Cardiac septum (tissue), 1 donor: Measurements from ENCODE around the gene SUSD1. TPM values are rescaled to one million over a fixed set of nuclear protein-coding genes. Genes with fewer than 3 reads are reported as not detected.
A peak's percentile ranks its signal among the peaks of the same experiment; 100 is the strongest.
"Not testable (repeated sequence)": the region's sequence is repeated elsewhere in the genome, so short reads cannot be mapped to it uniquely, and the experiment has no call there.

Source experiments
- DNase-seq: peaks from one replicate; pipeline ENCODE4 v3.0.0-alpha.2; 2020; ENCODE audit warnings: low spot score
- intact Hi-C: fragments of 100-400 bp; cut with DNase I; formaldehyde crosslinking; loops from one replicate; pipeline ENCODE4 v1.14.0; 2022
- total RNA-seq: library from RNA; stranded (reverse); fragmentation: NEBNext Ultra II Directional; extraction: Animal tissue kit (Norgen Biotek cat#: 25700); gene quantifications from one replicate; pipeline ENCODE4 v1.2.1, GENCODE V29; 2021
- donor health status: DM: no; HTN: no; CAD: no.

SUSD1 gene
- total RNA-seq, 1 donor from 2014 or later: 4.3 TPM

- intact Hi-C loops: no loop called here
- no peak for DNase-seq
Measured at GRCh38 chr9:112078432-112078831, 96.7 kb downstream of the SUSD1 start.

DNA sequence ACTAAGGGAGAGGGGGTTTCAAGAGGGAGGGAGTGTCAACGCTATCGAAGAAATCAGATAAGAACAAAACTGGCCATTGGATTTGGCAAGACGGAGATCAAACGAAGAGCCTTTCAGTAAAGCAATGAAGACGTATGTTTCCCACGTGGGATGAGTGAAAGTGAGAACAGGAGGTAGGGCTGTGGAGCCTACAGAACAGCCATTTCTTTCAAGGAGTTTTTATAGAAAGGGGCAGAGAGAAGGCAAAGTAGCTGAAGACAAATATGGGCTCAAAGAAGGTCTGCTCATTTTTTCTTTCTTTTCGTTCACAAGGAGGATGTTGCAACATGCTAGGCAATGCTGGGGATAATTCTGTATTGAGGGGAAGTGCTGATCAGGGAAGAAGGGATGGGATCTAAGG lies 98.3 kb downstream of the SUSD1 start:
- intact Hi-C loops: no loop called here
- no peak for DNase-seq

DNA sequence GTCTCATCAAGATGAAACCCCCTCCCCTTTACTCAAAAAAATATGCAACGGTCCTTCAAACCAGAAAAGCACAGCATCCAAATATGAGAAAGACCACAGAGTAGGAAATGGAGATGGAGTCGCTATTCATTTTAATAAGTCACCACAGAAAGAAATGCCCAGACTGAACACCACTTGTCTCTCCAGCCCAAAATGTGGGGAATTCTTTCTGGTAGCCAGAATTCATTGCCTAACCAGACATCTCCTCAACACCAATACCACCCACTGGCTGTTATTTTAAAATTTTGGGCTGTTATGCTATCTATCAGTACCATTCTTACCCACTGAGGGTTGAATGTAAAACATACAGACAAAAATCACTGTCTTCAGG lies 100.1 kb downstream of the SUSD1 start:
- DNase-seq: no peak
- intact Hi-C loops: no loop called here

- no peak for DNase-seq
- intact Hi-C loops: loop anchor here (1.0 to 5.0 kb wide), 2 partner anchors 314 to 477 kb away; partner anchors contain the start of gene PTGR1
Measured at GRCh38 chr9:112074250-112075008, 100.7 kb downstream of the SUSD1 start.

DNA sequence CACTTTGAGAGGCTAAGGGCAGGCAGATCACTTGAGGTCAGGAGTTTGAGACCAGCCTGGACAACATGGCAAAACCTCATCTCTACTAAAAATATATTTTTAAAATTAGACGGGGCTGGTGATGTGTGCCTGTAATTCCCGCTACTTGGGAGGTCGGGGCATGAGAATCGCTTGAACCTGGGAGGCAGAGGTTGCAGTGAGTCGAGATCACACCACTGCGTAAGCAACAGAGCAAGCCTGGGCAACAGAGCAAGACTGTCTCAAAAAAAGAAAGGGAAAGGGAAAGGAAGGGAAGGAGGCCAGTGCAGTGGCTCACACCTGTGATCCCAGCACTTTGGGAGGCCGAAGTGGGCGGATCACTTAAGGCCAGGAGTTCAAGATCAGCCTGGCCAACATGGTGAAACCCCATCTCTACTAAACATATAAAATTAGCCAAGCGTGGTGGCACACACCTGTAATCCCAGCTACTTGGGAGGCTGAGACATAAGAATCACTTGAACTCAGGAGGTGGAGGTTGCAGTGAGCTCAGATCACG lies 101.4 kb downstream of the SUSD1 start:
- DNase-seq: not testable (repeated sequence)
- intact Hi-C loops: loop anchor here (1.0 to 5.0 kb wide), 3 partner anchors 177 to 476 kb away; partner anchors contain the start of genes PTGR1 and UGCG

DNA sequence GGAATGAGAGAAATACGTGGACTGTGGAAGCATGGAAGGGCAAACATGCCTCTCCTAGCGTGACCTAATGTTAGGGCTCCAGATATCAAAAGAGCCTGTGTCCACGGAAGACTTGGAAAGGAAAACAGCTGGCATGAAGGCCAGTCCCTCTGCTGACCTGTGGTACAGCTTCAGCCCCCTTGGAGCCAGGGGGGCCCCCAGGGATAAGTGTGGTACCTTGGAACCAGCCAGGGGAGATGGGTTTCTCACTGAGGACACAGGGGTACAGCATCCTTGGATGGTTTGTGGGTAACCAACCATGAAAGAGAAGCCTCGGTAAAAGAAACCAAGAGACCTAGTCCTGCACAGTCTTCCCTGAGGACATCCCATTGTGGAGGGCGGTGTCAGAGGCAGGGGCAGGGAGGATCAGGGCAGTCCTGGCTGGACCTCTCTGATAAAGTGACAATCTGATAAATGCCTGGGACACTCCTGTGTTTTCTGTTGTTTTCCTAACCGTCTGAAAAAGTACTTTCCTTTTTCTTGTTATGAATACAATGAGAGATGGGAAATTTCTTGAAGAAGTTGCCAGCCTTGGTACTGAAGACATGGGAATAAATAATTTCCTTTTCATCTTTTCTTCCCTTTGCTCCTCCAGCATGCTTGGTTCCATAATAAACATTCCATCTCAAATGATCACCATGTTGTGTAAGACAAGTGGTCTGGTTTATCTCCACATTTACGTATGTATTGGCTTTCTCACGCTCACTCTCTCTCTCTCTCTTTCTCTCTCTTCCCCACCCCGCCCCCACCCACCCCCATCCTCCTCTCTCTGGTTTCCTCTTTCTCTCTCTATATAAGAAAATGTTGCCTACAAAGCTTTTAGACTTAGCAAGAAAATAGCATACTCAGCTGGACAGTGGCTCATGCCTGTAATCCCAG lies 102.1 kb downstream of the SUSD1 start:
- no peak for DNase-seq
- intact Hi-C loops: loop anchor here (2.0 to 5.0 kb wide), 2 partner anchors 176 to 476 kb away; partner anchors contain the start of genes PTGR1 and UGCG

DNA sequence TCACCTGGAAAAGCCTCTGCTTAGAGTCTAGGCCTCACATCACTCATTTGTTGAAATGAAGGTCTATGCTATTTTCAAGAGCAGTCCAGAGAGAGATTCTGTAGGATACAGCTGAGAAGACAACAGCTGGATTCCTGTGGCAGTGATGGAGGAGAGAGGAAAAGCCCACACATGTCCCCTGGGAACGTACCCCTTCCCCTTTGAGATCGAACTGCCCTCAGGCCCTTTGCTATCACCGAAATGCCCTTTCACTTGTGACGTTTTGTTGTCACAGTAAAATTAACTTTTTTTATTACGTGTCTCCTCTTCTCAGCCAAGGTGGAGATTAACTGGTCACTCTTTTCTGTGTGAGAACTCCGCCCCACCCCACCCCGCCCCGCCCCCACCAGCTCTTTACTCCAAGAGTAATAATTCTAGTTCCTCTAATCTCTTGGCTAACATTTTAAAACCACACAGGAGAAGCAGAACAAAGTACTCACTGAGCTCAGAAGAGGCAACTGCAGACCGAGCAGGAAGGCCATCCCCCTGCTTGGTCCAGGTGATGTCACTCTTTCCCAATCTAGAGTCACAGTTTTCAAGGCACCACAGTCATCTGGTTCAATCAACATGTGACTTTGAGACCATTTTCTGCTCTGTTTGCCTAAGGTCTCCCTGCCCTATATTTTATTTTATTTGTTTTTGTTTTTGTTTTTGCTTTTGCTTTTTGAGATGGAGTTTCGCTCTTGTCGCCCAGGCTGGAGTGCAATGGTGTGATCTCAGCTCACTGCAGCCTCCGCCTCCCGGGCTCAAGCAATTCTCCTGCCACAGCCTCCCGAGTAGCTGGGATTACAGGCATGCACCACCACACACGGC lies 105.6 kb downstream of the SUSD1 start:
- intact Hi-C loops: loop anchor here (5.0 kb wide), 1 partner anchor 472 kb away; the partner anchor contains the start of gene PTGR1
- DNase-seq: no peak

DNA sequence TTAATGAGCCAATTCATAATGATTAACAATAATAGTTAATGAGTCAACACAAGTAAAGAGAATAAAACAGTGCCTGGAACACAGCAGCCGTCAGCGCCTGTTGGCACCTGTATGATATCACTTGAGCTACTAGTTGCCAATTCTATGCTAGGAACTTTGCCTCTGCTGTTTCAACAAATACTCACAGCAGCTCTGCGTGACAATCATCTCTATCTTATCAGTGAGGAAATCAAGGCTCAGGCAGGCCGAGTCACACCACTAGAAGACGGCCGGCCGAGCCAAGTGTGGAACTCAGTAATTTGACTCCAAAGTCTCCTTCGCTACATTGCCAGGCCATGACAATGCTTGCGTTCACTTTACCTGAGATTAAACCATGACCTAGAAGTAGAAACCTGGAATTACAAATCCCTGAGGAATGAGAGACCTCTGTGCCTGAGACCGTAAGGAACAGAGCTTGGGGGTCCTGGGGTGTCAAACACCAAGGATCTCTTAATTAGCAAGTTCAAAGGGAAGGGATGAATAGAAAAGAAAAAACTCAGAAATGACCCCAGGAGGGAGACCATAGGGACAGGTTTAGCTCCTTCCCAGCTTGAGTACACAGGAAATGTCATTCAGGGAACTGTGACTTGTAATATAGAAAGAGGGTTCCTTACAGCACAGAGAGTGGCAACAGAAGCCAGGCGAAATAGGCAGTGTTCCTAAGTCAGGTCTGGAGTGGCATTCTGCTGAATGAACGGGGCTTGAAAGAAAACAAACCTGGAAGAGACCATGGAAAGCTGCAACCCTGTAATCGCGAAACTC lies 109.1 kb downstream of the SUSD1 start:
- DNase-seq: no peak
- intact Hi-C loops: no loop called here

- no peak for DNase-seq
- intact Hi-C loops: no loop called here
Measured at GRCh38 chr9:112064871-112065270, 110.2 kb downstream of the SUSD1 start.

DNA sequence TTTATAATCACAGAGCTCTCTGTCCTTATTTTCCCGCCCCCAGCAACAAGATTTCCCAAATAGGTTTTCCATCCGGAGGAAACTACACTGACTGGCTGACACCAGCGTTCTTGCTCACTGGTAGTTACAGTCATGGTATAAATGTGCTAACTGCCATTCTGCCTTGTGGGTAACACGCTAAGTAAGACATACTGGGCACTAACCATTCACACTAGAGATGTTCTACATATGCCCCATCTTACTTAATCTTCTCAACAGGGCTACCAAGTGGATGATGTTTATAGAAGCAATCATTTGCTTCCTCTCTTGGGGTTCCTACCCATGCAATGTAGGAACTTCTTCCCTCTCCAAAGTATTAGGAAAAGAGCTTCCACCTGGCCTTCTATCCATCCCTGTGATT lies 111.5 kb downstream of the SUSD1 start:
- DNase-seq: no peak
- intact Hi-C loops: no loop called here

DNA sequence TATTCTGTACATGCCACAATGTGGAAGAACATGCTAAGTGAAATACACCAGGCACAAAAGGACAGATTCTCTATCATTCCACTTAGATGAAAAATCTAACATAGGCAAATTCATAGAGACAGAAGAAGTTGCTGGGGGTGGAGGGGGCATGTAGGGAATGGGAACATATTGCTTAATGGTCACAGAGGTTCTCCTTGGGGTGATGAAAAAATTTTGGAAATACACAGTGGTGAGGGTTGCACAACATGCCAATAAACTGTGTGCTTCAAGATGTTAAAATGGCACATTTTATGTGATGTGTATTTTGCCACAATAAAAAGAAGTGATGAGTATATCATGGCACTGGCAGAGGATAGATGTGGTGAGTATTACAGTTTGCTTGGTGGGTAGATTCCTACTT lies 111.9 kb downstream of the SUSD1 start:
- DNase-seq: no peak
- intact Hi-C loops: no loop called here

DNA sequence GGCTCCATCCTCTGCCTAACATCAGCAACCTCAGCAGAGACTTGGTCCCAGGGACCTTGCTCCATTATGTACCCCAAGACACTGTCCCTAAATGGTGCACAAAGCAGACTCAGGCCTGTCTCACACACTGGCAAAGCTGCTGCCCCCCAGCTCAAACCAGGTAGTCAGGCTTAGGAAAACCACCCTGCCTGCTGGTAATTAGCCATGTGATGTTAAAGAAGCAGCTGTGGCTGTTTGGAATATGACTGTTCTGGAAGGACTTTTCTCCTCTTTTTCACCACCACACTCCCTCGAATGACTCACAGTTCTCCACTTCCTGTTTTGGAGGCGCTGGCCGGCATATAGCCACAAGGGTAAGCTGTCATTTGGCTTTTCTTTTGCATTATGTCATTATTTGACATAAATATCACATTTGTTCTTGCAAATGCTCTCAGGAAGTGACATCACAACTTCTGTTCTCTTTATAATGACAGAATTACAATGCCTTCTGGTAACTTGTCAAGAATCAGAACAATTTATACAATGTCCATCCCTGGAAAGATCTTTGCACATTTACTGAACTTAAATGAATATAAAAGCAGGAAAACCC lies 113.9 kb downstream of the SUSD1 start:
- intact Hi-C loops: no loop called here
- DNase-seq: peak; percentile 83

DNA sequence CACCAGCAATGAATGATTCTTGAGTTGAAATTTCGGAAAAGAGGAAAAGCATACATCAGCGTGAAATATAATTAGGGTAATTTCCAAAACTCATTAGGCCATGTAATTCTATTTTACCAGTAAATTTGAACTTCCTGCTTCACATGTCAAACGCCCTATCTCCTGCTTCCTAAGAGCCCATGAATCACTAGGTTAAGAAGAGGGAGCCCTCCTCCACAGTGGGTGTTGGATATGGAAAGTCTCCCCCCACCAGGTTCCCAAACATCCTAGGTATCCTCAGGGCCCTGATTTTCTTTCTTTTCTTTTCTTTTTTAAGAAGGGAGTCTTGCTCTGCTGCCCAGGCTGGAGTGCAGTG lies 115.2 kb downstream of the SUSD1 start:
- intact Hi-C loops: no loop called here
- DNase-seq: no peak

- intact Hi-C loops: no loop called here
- no peak for DNase-seq
Measured at GRCh38 chr9:112059145-112059965, 115.7 kb downstream of the SUSD1 start.

DNA sequence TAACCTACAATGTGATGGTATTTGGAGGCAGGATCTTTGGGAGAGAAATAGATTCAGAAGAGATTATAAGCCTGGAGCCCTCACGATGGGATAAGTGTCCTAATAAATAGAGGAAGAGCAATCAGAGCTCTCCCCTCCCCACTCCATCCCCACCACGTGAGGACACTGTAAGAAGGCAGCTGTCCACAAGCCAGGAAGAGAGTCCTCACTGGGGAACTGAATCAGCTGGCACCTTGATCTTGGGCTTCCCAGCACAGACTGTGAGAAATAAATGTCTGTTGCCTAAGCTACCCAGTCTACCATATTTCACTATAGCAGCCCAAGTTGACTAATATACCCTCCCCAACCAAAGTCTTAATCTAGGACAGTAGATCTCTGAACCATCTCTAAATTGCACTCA lies 118.1 kb downstream of the SUSD1 start:
- no peak for DNase-seq
- intact Hi-C loops: no loop called here

- intact Hi-C loops: loop anchor here (5.0 kb wide), 1 partner anchor 43 kb away; no protein-coding TSS in a partner anchor
Measured at GRCh38 chr9:112054916-112055315, 120.2 kb downstream of the SUSD1 start.

GRCh38 chr9:112051812-112052211 lies 123.3 kb downstream of the SUSD1 start:
- intact Hi-C loops: loop anchor here (5.0 kb wide), 1 partner anchor 40 kb away; no protein-coding TSS in a partner anchor

More at GRCh38 chr9:112054916-112055315, 120.2 kb downstream of the SUSD1 start:
- no peak for DNase-seq

More at GRCh38 chr9:112051812-112052211, 123.3 kb downstream of the SUSD1 start:
- no peak for DNase-seq
